K562 (cell line): ENCODE results near the gene FASTKD3. TPM values are rescaled to one million over a fixed set of nuclear protein-coding genes. Genes with fewer than 3 reads are reported as not detected.
A peak's percentile ranks its signal among the peaks of the same experiment; 100 is the strongest.

Experiments used
- ATAC-seq: fragments of 200-7000 bp; cut with Tn5 transposase; 3 replicates; pipeline ENCODE4 v1.9.1; 2020; ENCODE audit warnings: moderate library complexity
- BruUV-seq: library from RNA; stranded (reverse); fragments of 400-500 nt; replicated peaks from 2 replicates; lab custom pipeline; 2021; lab: Mats Ljungman, UMichigan
- CTCF ChIA-PET: fragments of 300-600 bp; formaldehyde crosslinking; extraction: SDS; loops from one replicate; lab custom pipeline; 2021; ENCODE audit warnings: low intra/inter-chr PET ratio; lab: Yijun Ruan, JAX
- POLR2A ChIA-PET: fragments of 300-600, 350-650 bp; sonication (Branson Sonifier 250); formaldehyde crosslinking; extraction: SDS; loops from one replicate; lab custom pipeline; 2021; ENCODE audit warnings: antibody characterized with exemption, inconsistent platforms; lab: Yijun Ruan, JAX
- DNase-seq, 4 experiments: peaks; one replicate each; pipeline versions ENCODE4 v3.0.0 to v3.0.0-alpha.2; 2011 to 2018; ENCODE audit warnings: low spot score in 3 of 4, mixed read lengths in 3 of 4; ENCODE audit errors: extremely low read depth in 1 of 4
- FAIRE-seq: peaks from 2 replicates; lab custom pipeline; 2011; peaks lifted over from hg19 to GRCh38; lab: Jason Lieb, UNC
- H2AFZ ChIP-seq: 2 replicates; pipeline ENCODE4 v1.6.0; 2011; ENCODE audit warnings: low read depth, low read length, control low read depth, inconsistent platforms
- H3K27ac ChIP-seq: fragments of 200-600 bp; 3 replicates; pipeline ENCODE4 v1.8.0; 2011; ENCODE audit warnings: low read depth, mild to moderate bottlenecking, control low read depth, inconsistent platforms, low read length, moderate library complexity, mixed read lengths; ENCODE audit errors: extremely low read depth
- H3K27me3 ChIP-seq, 2 experiments: fragments of 300-600 bp in 1 of 2; 2 replicates in 1 of 2; 3 replicates in 1 of 2; pipeline versions ENCODE4 v1.6.0 to v1.8.0; 2011; ENCODE audit warnings: inconsistent platforms in 2 of 2, low read length in 2 of 2, mild to moderate bottlenecking in 1 of 2, mixed read lengths in 1 of 2, moderate library complexity in 1 of 2; ENCODE audit not compliant: control insufficient read depth in 2 of 2, insufficient read depth in 2 of 2
- H3K36me3 ChIP-seq: fragments of 300-600 bp; 3 replicates; pipeline ENCODE4 v1.8.0; 2011; ENCODE audit warnings: mild to moderate bottlenecking, low read length, inconsistent platforms; ENCODE audit not compliant: control insufficient read depth, insufficient read depth
- H3K4me1 ChIP-seq, 2 experiments: fragments of 200-600 bp in 1 of 2; replicated peaks in 1 of 2; 2 replicates in 1 of 2; 3 replicates in 1 of 2; pipeline versions ENCODE4 v1.5.1 to v1.8.0; 2011; ENCODE audit warnings: inconsistent platforms in 2 of 2, low read length in 2 of 2, mild to moderate bottlenecking in 1 of 2, mixed read lengths in 1 of 2, moderate library complexity in 1 of 2; ENCODE audit not compliant: control insufficient read depth in 2 of 2, insufficient read depth in 2 of 2
- H3K4me2 ChIP-seq: 2 replicates; pipeline ENCODE4 v1.6.1; 2011; ENCODE audit warnings: low read length, control low read depth, inconsistent platforms, mixed read lengths; ENCODE audit not compliant: insufficient read depth
- H3K4me3 ChIP-seq: fragments of 200-600 bp; sonication (generic), shearing (Covaris generic); 2 replicates; pipeline ENCODE4 v1.5.1; 2016; ENCODE audit warnings: control low read depth, inconsistent platforms
- H3K79me2 ChIP-seq: fragments of 200-600 bp; 3 replicates; pipeline ENCODE4 v1.8.0; 2011; ENCODE audit warnings: low read length, inconsistent platforms; ENCODE audit not compliant: control insufficient read depth, insufficient read depth
- H3K9ac ChIP-seq, 2 experiments: 2 replicates each; pipeline versions ENCODE4 v1.6.0 to v1.6.1; 2011; ENCODE audit warnings: low read depth in 2 of 2, low read length in 2 of 2, control low read depth in 1 of 2, inconsistent platforms in 1 of 2, mild to moderate bottlenecking in 1 of 2, mixed read lengths in 1 of 2; ENCODE audit not compliant: insufficient read depth in 1 of 2
- H3K9me1 ChIP-seq: one replicate; pipeline ENCODE4 v1.6.0; 2011; ENCODE audit warnings: inconsistent platforms, mild to moderate bottlenecking, low read length, moderate library complexity; ENCODE audit not compliant: control insufficient read depth, insufficient read depth
- H3K9me3 ChIP-seq: replicated peaks from 2 replicates; pipeline ENCODE4 v1.5.1; 2011; ENCODE audit warnings: low read depth, low read length, inconsistent platforms; ENCODE audit not compliant: control insufficient read depth, insufficient read depth
- H4K20me1 ChIP-seq: replicated peaks from 2 replicates; pipeline ENCODE4 v1.6.1; 2011; ENCODE audit warnings: low read length, inconsistent platforms, mixed read lengths; ENCODE audit not compliant: control insufficient read depth, insufficient read depth
- ARID1B ChIP-seq: fragments of 450-650 bp; IDR thresholded peaks from 2 replicates; pipeline ENCODE4 v1.6.1; 2016; ENCODE audit warnings: antibody characterized with exemption, mild to moderate bottlenecking, inconsistent platforms
- BACH1 ChIP-seq: fragments of 200-800 bp; sonication (Bioruptor generic); IDR thresholded peaks from 2 replicates; pipeline ENCODE4 v1.6.1; 2016; ENCODE audit warnings: missing genetic modification characterization, missing compliant biosample characterization
- CBFA2T3 ChIP-seq: fragments of 450-650 bp; IDR thresholded peaks from 2 replicates; pipeline ENCODE4 v1.6.1; 2017
- CCNT2 ChIP-seq: IDR thresholded peaks from 2 replicates; pipeline ENCODE4 v1.6.1; 2011; ENCODE audit warnings: borderline replicate concordance, low read depth, mild to moderate bottlenecking, moderate library complexity, mixed read lengths, low read length; ENCODE audit not compliant: insufficient read length; ENCODE audit errors: extremely low read depth
- CHD4 ChIP-seq: fragments of 200-600 bp; sonication (generic); IDR thresholded peaks from 3 replicates; pipeline ENCODE4 v1.6.1; 2012; ENCODE audit warnings: low read depth, mild to moderate bottlenecking, mixed read lengths, low read length, inconsistent platforms; ENCODE audit not compliant: insufficient read depth, insufficient replicate concordance, poor library complexity, severe bottlenecking
- JUND ChIP-seq, 2 experiments: IDR thresholded peaks; 2 replicates in 1 of 2; 3 replicates in 1 of 2; pipeline ENCODE4 v1.6.1; 2011; ENCODE audit warnings: borderline replicate concordance in 2 of 2, low read depth in 2 of 2, low read length in 2 of 2, improper control_type of control experiment in 1 of 2, missing biosample characterization in 1 of 2, missing genetic modification characterization in 1 of 2, missing genetic modification reagents in 1 of 2
- LEF1 ChIP-seq: fragments of 450-650 bp; IDR thresholded peaks from 2 replicates; pipeline ENCODE4 v1.6.1; 2016; ENCODE audit warnings: mild to moderate bottlenecking
- MEF2A ChIP-seq: IDR thresholded peaks from 2 replicates; pipeline ENCODE4 v1.6.1; 2011; ENCODE audit warnings: low read depth, mild to moderate bottlenecking, low read length, moderate library complexity; ENCODE audit not compliant: control insufficient read depth
- NCOA1 ChIP-seq: fragments of 450-650 bp; IDR thresholded peaks from 2 replicates; pipeline ENCODE4 v1.6.1; 2016; ENCODE audit warnings: low read depth
- NFE2 ChIP-seq: IDR thresholded peaks from 2 replicates; pipeline ENCODE4 v1.6.1; 2014; ENCODE audit warnings: antibody characterized with exemption, low read depth
- RBFOX2 ChIP-seq: fragments of 200-400 bp; formaldehyde crosslinking; IDR thresholded peaks from 2 replicates; pipeline ENCODE4 v1.6.1; 2017; ENCODE audit warnings: low read depth, mild to moderate bottlenecking, low read length, moderate library complexity
- ZNF316 ChIP-seq: fragments of 450-650 bp; IDR thresholded peaks from 2 replicates; pipeline ENCODE4 v1.6.1; 2016
- ZNF778 ChIP-seq: fragments of 450-650 bp; formaldehyde crosslinking; IDR thresholded peaks from 2 replicates; pipeline ENCODE4 v1.4.0; 2020; ENCODE audit warnings: mild to moderate bottlenecking, moderate library complexity
- WGBS: fragments of 100-300 bp; shearing (Covaris generic); methylation state at CpG from one replicate; pipeline ENCODE4 v1.1.6; 2016; ENCODE audit warnings: low coverage, mixed read lengths; ENCODE audit not compliant: insufficient coverage; ENCODE audit errors: missing lambda C conversion rate; 5-methylcytosine and 5-hydroxymethylcytosine counted together
- in situ Hi-C: fragments of 300-500 bp; cut with MboI; formaldehyde crosslinking; loops from 4 replicates; pipeline ENCODE4 v1.15.0; 2018; ENCODE audit warnings: inconsistent platforms, mixed read lengths
- intact Hi-C: fragments of 100-400 bp; cut with micrococcal nuclease; formaldehyde crosslinking; loops from 2 replicates; pipeline ENCODE4 v1.14.2; 2022
- polyA plus RNA-seq, 8 experiments: library from polyadenylated mRNA; depleted of rRNA in 4 of 8; stranded (reverse) in 5 of 8; unstranded in 3 of 8; fragments of >200 nt; fragmentation: Nextera tagmentation in 2 of 8; fragmentation: Illumina TruSeq in 1 of 8; extraction: Ambion mirVana in 2 of 8; extraction: Trizol in 1 of 8; gene quantifications; 2 replicates each; pipeline versions ENCODE4 v1.2.1 to v1.2.3, GENCODE V29; 2011 to 2014; ENCODE audit warnings: inconsistent platforms in 1 of 8, missing spikeins in 1 of 8
- total RNA-seq, 7 experiments: library from RNA; depleted of rRNA in 6 of 7; stranded (reverse); fragments of >200 nt in 6 of 7; fragmentation: Illumina TruSeq in 2 of 7; extraction: Trizol in 2 of 7; gene quantifications; 2 replicates each; pipeline versions ENCODE4 v1.2.1 to v1.2.3, GENCODE V29; 2011 to 2021; ENCODE audit warnings: low replicate concordance in 1 of 7
- TF ChIP-seq, protein P1 (sequence below): fragments of 250-450 bp; sonication (Bioruptor Pico); IDR thresholded peaks from 2 replicates; pipeline ENCODE4 v1.5.0; 2021; ENCODE audit warnings: mild to moderate bottlenecking, borderline replicate concordance
- TF ChIP-seq, protein P2 (sequence below): sonication (generic); formaldehyde crosslinking; IDR thresholded peaks from 2 replicates; pipeline ENCODE4 v1.8.0; 2022; ENCODE audit warnings: mild to moderate bottlenecking, low read depth, missing genetic modification reagents

Gene FASTKD3
- total and polyA plus RNA-seq, 9 of the 15 experiments (the other 6 are each of a cell fraction or from before 2014, with no cell fraction given), result 17.1 to 149 (median 47.5) TPM

GRCh38 chr5:7866196-7866595, 2.6 kb downstream of the FASTKD3 start (continued):
- peak; percentile 46; the same call in 1 of the 2 replicates for TF ChIP-seq ARID1B
- peak; percentile 71; the same call in 1 of the 2 replicates for TF ChIP-seq MEF2A
- TF ChIP-seq CHD4, result no peak
- no peak for TF ChIP-seq LEF1
- TF ChIP-seq CBFA2T3, result peak; percentile 45; the same call in 1 of the 2 replicates
- TF ChIP-seq JUND (IDR thresholded peaks at IDR 0.05; ENCODE audit: borderline replicate concordance, low read depth, low read length), result 0 out of 2 replicates have a peak, but pooled peaks have one; percentile 16
- peak; percentile 45; the same call in 1 of the 3 replicates for TF ChIP-seq JUND (tag; IDR thresholded peaks at IDR 0.05; ENCODE audit: borderline replicate concordance, low read depth, low read length)

DNA sequence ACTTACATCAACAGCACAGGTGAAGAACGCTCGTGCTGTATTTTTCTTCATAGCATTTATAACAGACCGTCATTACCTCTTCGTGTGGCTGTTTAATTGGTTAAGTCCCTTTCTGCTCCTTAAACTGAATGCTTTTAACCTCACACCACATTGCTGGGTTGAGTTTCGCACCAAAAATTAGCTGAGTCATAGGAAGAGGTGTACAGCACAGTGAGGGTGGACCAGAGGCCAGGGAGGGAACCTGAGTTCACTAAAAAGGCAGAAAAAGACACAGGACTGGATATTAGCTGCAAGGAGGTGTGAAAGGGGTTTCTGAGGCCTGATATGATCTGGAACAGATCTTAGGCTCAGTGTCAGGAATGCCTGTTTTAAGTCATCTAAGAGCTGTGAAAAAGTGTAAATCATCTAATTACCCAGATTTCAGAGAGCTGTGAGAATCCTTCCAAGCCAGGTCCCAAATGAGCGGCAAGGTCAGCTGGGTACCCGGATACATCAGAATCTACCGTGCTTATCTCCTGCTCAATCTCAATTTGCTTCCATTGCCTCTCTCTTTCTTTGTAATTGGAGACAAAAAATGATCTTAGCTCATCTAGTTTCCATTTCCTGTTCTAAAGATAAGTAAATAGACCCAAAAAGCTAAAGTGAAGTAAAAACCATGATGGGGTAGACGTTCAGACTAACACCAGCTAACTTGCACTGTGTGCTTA, 10.8 kb downstream of the FASTKD3 start:
- H3K79me2 ChIP-seq, result no peaks in the 10 kb centered on the region
- peak; percentile 11 for FAIRE-seq
- no peaks in the 10 kb centered on the region for H3K9me3 ChIP-seq
- DNase-seq, result peak in 2 of 4 experiments; percentile 35 to 51
- H3K27me3 ChIP-seq, result no peaks in the 10 kb centered on the region
- no peak overlapping the region for H3K9ac ChIP-seq
- 42% methylated on average over 9 of the region's 9 CpGs for WGBS
- no peak overlapping the region for H3K4me2 ChIP-seq
- ChIA-PET POLR2A (interaction anchor here (0.8 to 1.1 kb wide), 3 partner anchors 10 to 14 kb away, joined by 3 to 8 read pairs (median 4); partner anchors contain the start of gene FASTKD3), CTCF (interaction anchor here (0.6 kb wide), 1 partner anchor 39 kb away, joined by 3 read pairs; no protein-coding TSS in a partner anchor)
- no TSS peak for BruUV-seq
- no peak overlapping the region for H2AFZ ChIP-seq
- peak; percentile 81 for ATAC-seq
- intact Hi-C loops (loop anchor here (5.0 kb wide), 2 partner anchors 41 to 101 kb away; no protein-coding TSS in a partner anchor), in situ Hi-C loops (no loop called here)
- no peaks in the 10 kb centered on the region for H3K9me1 ChIP-seq
- H3K36me3 ChIP-seq, result peaks cover 42% of the 10 kb centered on the region
- H3K27ac ChIP-seq, result no peak overlapping the region; the same call in 2 of the 3 replicates
- no peak overlapping the region for H3K4me3 ChIP-seq
- H4K20me1 ChIP-seq, result no peaks in the 10 kb centered on the region
- H3K4me1 ChIP-seq, result peaks cover 0 to 10% of the 10 kb centered on the region in 2 experiments; a peak in 4 of 5 replicates
- no peak for TF ChIP-seq RBFOX2
- no peak for TF ChIP-seq ZNF778 (CRISPR knock-in tag)
- TF ChIP-seq NCOA1, result no peak
- TF ChIP-seq, protein P1, sequence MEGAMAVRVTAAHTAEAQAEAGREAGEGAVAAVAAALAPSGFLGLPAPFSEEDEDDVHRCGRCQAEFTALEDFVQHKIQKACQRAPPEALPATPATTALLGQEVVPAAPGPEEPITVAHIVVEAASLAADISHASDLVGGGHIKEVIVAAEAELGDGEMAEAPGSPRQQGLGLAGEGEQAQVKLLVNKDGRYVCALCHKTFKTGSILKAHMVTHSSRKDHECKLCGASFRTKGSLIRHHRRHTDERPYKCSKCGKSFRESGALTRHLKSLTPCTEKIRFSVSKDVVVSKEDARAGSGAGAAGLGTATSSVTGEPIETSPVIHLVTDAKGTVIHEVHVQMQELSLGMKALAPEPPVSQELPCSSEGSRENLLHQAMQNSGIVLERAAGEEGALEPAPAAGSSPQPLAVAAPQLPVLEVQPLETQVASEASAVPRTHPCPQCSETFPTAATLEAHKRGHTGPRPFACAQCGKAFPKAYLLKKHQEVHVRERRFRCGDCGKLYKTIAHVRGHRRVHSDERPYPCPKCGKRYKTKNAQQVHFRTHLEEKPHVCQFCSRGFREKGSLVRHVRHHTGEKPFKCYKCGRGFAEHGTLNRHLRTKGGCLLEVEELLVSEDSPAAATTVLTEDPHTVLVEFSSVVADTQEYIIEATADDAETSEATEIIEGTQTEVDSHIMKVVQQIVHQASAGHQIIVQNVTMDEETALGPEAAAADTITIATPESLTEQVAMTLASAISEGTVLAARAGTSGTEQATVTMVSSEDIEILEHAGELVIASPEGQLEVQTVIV, result no peak
- peak; percentile 93 for TF ChIP-seq NFE2
- peak; percentile 94 for TF ChIP-seq ZNF316
- no peak for TF ChIP-seq CCNT2
- TF ChIP-seq, protein P2, sequence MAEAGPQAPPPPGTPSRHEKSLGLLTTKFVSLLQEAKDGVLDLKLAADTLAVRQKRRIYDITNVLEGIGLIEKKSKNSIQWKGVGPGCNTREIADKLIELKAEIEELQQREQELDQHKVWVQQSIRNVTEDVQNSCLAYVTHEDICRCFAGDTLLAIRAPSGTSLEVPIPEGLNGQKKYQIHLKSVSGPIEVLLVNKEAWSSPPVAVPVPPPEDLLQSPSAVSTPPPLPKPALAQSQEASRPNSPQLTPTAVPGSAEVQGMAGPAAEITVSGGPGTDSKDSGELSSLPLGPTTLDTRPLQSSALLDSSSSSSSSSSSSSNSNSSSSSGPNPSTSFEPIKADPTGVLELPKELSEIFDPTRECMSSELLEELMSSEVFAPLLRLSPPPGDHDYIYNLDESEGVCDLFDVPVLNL (CRISPR knock-in tag), result no peak
- TF ChIP-seq BACH1 (tag), result peak; percentile 83
